Mesendoderm (in vitro differentiated cells): ENCODE measurements around the gene S100A9.

Source experiments
- DNase-seq: peaks from one replicate; pipeline ENCODE4 v3.0.0; 2013
- H2AK5ac ChIP-seq: 2 replicates; pipeline ENCODE4 v1.6.1; 2013; ENCODE audit warnings: low read length, inconsistent platforms
- H2BK120ac ChIP-seq: 2 replicates; pipeline ENCODE4 v1.6.1; 2013; ENCODE audit warnings: low read depth, mild to moderate bottlenecking, low read length, moderate library complexity, mixed read lengths
- H2BK15ac ChIP-seq: replicated peaks from 2 replicates; pipeline ENCODE4 v1.6.1; 2013; ENCODE audit warnings: low read depth, mild to moderate bottlenecking, moderate library complexity
- H2BK5ac ChIP-seq: 2 replicates; pipeline ENCODE4 v1.6.1; 2013; ENCODE audit warnings: low read length, inconsistent platforms
- H3K18ac ChIP-seq: 2 replicates; pipeline ENCODE4 v1.6.1; 2013; ENCODE audit warnings: mild to moderate bottlenecking, low read length, mixed read lengths
- H3K23ac ChIP-seq: one replicate; pipeline ENCODE4 v1.6.1; 2013; ENCODE audit warnings: low read length
- H3K27ac ChIP-seq: 2 replicates; pipeline ENCODE4 v1.5.1; 2013; ENCODE audit warnings: low read depth, mild to moderate bottlenecking, inconsistent platforms, low read length, moderate library complexity
- H3K27me3 ChIP-seq: 2 replicates; pipeline ENCODE4 v1.6.1; 2013; ENCODE audit warnings: low read length, control low read depth, mild to moderate bottlenecking, inconsistent platforms; ENCODE audit not compliant: insufficient read depth, poor library complexity
- H3K36me3 ChIP-seq: 2 replicates; pipeline ENCODE4 v1.6.1; 2013; ENCODE audit warnings: low read length, inconsistent platforms; ENCODE audit not compliant: control insufficient read depth, insufficient read depth
- H3K4ac ChIP-seq: one replicate; pipeline ENCODE4 v1.6.1; 2013; ENCODE audit warnings: low read depth, mild to moderate bottlenecking, low read length, moderate library complexity
- H3K4me1 ChIP-seq: 2 replicates; pipeline ENCODE4 v1.6.1; 2013; ENCODE audit warnings: low read depth, low read length, inconsistent platforms; ENCODE audit not compliant: control insufficient read depth
- H3K4me2 ChIP-seq: 2 replicates; pipeline ENCODE4 v1.6.1; 2013; ENCODE audit warnings: low read length
- H3K4me3 ChIP-seq: 2 replicates; pipeline ENCODE4 v1.5.1; 2013; ENCODE audit warnings: mild to moderate bottlenecking, low read length
- H3K56ac ChIP-seq: one replicate; pipeline ENCODE4 v1.6.1; 2013; ENCODE audit warnings: low read length
- H3K79me1 ChIP-seq: 2 replicates; pipeline ENCODE4 v1.6.1; 2013; ENCODE audit warnings: low read length, inconsistent platforms
- H3K79me2 ChIP-seq: 2 replicates; pipeline ENCODE4 v1.6.1; 2013; ENCODE audit warnings: mild to moderate bottlenecking, low read length; ENCODE audit not compliant: control insufficient read depth, insufficient read depth
- H3K9ac ChIP-seq: 2 replicates; pipeline ENCODE4 v1.6.1; 2013; ENCODE audit warnings: low read length, inconsistent platforms
- H4K5ac ChIP-seq: one replicate; pipeline ENCODE4 v1.6.1; 2013; ENCODE audit warnings: low read length
- H4K8ac ChIP-seq: one replicate; pipeline ENCODE4 v1.6.1; 2013; ENCODE audit warnings: low read depth, mild to moderate bottlenecking, control low read depth, low read length, moderate library complexity
- WGBS: extraction: QIAGEN DNeasy Blood & Tissue Kit; methylation state at CpG from one replicate; pipeline ENCODE4 v1.1.7; 2013; ENCODE audit warnings: low lambda C conversion rate, missing lambda C conversion rate; ENCODE audit not compliant: insufficient coverage; ENCODE audit errors: extremely low coverage; 5-methylcytosine and 5-hydroxymethylcytosine counted together

Gene S100A9

DNA sequence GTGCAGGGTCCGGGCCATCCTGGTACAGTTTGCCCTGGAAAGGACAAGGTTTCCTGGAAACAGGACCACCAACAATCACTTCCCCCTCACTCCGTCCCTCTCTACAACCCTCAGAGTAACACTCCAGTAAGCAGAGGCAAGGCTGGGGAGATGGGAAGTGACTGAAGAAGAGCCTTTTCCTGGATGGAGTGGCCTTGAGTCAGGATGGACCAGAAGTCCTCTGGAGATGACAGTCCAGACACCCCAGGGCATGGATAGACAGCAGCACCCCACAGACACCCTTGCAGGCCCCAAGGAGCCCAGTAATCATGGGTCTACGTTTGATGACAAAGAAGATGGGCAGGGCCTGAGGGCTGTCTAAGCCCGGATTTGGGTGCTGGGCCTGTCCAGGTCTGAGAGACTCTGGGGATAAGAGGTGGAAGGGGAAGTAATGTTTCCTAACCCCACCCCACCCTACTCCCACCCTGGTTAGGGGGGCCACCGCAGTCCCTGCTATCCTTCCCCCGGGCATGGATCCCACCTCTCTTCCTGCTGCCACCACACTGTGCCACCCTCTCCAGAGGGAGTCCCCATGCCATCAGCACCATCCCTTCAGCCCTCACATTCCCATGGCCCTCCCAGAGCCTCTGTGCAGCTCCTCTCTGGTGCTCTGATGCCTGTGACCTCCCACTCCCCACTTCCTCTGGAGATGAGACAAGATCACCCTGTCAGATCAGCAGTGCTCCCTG is 40.4 kb downstream of the S100A9 start:
- Histone ChIP-seq H3K56ac (no peak overlapping the region), H3K4me1 (no peaks in the 10 kb centered on the region), H3K18ac (no peak overlapping the region), H2BK120ac (no peak overlapping the region), H2BK15ac (no peak overlapping the region), H3K9ac (no peak overlapping the region), H4K5ac (no peak overlapping the region), H3K27ac (no peak overlapping the region), H3K4ac (no peak overlapping the region), H2AK5ac (no peak overlapping the region), H3K79me2 (no peaks in the 10 kb centered on the region), H3K23ac (no peak overlapping the region), H2BK5ac (no peak overlapping the region), H3K4me3 (no peak overlapping the region), H3K4me2 (no peak overlapping the region), H4K8ac (no peak overlapping the region), H3K36me3 (no peaks in the 10 kb centered on the region), H3K79me1 (no peaks in the 10 kb centered on the region), H3K27me3 (no peaks in the 10 kb centered on the region)
- no CpG with 5 or more reads among the region's 6 CpGs for WGBS
- DNase-seq: no peak

DNA sequence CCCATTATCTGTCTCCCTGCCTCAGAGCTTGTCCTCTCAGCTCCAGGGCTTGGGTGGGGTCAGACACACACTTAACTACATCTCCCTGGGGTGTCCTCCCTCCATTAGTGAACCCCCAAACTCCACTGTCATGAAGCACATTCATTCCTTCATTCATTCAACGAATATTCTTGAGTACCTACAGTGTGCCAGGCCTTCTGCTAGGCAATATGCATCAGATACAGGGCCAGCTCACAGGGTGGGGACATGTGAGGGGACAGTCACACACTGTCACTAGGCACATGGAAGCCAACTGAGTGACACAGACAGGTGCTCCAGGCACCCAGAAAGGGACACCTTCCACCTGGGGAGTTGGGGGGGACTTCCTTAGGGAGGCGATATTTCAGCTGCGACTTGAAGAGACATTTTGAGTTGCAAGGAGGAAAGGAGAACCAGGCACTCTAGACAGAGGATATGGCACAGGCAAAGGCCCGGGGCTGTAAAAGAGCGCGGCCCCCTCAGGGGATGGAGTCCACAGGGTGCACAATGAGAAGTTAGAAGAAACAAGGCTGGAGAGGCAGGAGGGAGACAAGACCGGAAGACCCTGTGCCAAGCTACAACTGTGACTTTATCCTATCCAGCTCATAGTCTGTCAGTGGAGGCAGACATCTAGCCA is 41.9 kb downstream of the S100A9 start:
- WGBS: no CpG with 5 or more reads among the region's 7 CpGs
- Histone ChIP-seq H3K79me2 (no peaks in the 10 kb centered on the region), H3K79me1 (no peaks in the 10 kb centered on the region)

DNA sequence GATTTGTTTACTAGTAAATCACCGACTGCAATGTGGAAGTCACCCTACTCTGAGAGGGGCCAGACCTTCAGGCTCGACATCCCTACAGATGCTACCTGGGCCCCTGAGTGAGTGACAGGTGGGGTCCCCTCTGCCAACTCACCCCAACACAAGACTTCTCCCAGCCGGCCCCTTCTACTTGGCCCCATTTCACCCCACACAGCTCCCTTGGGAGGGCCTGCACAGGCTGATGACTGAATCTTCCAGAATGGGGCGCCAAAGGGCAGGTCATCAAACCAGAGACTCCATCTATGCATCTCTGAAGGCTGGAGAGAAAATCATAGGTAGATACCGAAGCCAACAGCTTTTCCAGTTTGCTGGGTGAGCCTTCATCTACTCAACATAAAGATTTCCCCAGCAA is 42.6 kb downstream of the S100A9 start:
- Histone ChIP-seq H3K4ac (no peak overlapping the region), H3K4me2 (no peak overlapping the region), H3K23ac (no peak overlapping the region), H3K79me1 (no peaks in the 10 kb centered on the region), H3K18ac (no peak overlapping the region), H3K27me3 (no peaks in the 10 kb centered on the region), H2BK15ac (no peak overlapping the region), H3K27ac (no peak overlapping the region), H3K4me1 (no peaks in the 10 kb centered on the region), H3K9ac (no peak overlapping the region), H2AK5ac (no peak overlapping the region), H3K36me3 (no peaks in the 10 kb centered on the region), H4K8ac (no peak overlapping the region), H2BK120ac (no peak overlapping the region), H2BK5ac (no peak overlapping the region), H3K79me2 (no peaks in the 10 kb centered on the region), H4K5ac (no peak overlapping the region), H3K4me3 (no peak overlapping the region), H3K56ac (no peak overlapping the region)
- WGBS: no CpG with 5 or more reads among the region's 5 CpGs
- DNase-seq: no peak

More for the DNA sequence above, 41.9 kb downstream of the S100A9 start:
- Histone ChIP-seq H2BK15ac (no peak overlapping the region), H3K27me3 (no peaks in the 10 kb centered on the region), H3K4me3 (no peak overlapping the region), H4K5ac (no peak overlapping the region), H3K23ac (no peak overlapping the region), H4K8ac (no peak overlapping the region), H3K4ac (no peak overlapping the region), H3K4me1 (no peaks in the 10 kb centered on the region), H2BK120ac (no peak overlapping the region), H2BK5ac (no peak overlapping the region), H3K27ac (no peak overlapping the region), H3K36me3 (no peaks in the 10 kb centered on the region), H3K4me2 (no peak overlapping the region), H3K9ac (no peak overlapping the region), H2AK5ac (no peak overlapping the region), H3K56ac (no peak overlapping the region), H3K18ac (no peak overlapping the region)
- DNase-seq: no peak

DNA sequence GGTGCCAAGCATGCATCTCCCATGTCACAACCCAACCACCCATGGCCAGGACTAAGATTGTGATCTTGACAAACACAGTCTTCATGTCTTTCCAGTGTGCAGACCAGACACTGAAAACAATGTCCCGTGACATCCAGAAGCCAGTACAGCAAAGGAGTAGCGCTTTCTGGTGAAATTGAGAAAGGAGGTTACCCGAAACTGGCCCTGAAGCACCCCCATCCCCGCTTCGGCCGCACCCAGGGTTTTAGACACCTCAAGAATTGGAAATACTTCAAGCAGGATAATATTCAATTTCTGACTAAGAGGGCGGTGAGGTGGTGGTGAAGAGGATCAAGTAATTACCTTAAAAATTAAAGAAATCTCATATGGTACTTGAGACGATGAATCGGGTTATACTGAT is 43.8 kb downstream of the S100A9 start:
- DNase-seq: no peak
- no peak overlapping the region for H4K8ac ChIP-seq

DNA sequence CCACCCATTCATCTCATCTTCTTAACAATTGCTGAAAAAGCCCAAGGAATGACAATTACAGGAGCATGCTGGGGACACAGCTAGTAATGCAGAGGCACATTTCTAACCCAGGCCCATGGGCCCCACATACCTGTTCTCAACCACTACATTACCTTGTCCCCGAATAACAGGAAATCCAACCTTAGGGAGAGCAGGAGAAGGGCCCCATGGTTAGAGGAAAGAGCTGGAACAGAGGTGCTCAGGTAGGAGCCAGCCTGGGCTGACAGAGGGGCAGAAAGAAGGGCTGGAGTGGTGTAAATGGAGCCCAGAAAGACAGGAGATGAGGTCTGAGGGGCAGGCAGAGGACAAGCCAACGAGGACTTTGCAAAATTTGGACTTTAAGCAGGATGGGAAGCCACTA is 44.6 kb downstream of the S100A9 start:
- H3K79me2 ChIP-seq: no peaks in the 10 kb centered on the region
- no peak overlapping the region for H3K18ac ChIP-seq
- H4K5ac ChIP-seq: no peak overlapping the region
- H3K27ac ChIP-seq: no peak overlapping the region
- no peak overlapping the region for H2BK15ac ChIP-seq
- no peak overlapping the region for H3K56ac ChIP-seq
- H2BK5ac ChIP-seq: no peak overlapping the region
- no peak overlapping the region for H3K4ac ChIP-seq
- no peaks in the 10 kb centered on the region for H3K4me1 ChIP-seq
- H4K8ac ChIP-seq: no peak overlapping the region
- H2AK5ac ChIP-seq: no peak overlapping the region
- H3K9ac ChIP-seq: no peak overlapping the region
- H3K79me1 ChIP-seq: no peaks in the 10 kb centered on the region
- H3K4me2 ChIP-seq: no peak overlapping the region
- no peaks in the 10 kb centered on the region for H3K27me3 ChIP-seq
- no CpG with 5 or more reads among the region's 2 CpGs for WGBS
- DNase-seq: no peak
- no peak overlapping the region for H2BK120ac ChIP-seq
- no peak overlapping the region for H3K4me3 ChIP-seq
- no peaks in the 10 kb centered on the region for H3K36me3 ChIP-seq
- H3K23ac ChIP-seq: no peak overlapping the region

More for the DNA sequence above, 43.8 kb downstream of the S100A9 start:
- Histone ChIP-seq H3K4ac (no peak overlapping the region), H3K4me3 (no peak overlapping the region), H3K56ac (no peak overlapping the region), H2BK5ac (no peak overlapping the region), H3K9ac (no peak overlapping the region), H2BK120ac (no peak overlapping the region), H2AK5ac (no peak overlapping the region), H3K4me1 (no peaks in the 10 kb centered on the region), H3K36me3 (no peaks in the 10 kb centered on the region), H2BK15ac (no peak overlapping the region), H3K79me2 (no peaks in the 10 kb centered on the region), H3K23ac (no peak overlapping the region), H4K5ac (no peak overlapping the region), H3K79me1 (no peaks in the 10 kb centered on the region), H3K27ac (no peak overlapping the region), H3K4me2 (no peak overlapping the region), H3K27me3 (no peaks in the 10 kb centered on the region), H3K18ac (no peak overlapping the region)
- no CpG with 5 or more reads among the region's 9 CpGs for WGBS
